HepG2 (cell line): ENCODE data around the gene ERLEC1. TPM values are rescaled to one million over a fixed set of nuclear protein-coding genes. Genes with fewer than 3 reads are reported as not detected.

ENCODE experiments used
- GZF1 ChIP-seq: sonication (generic); formaldehyde crosslinking; IDR thresholded peaks from 2 replicates; pipeline ENCODE4 v1.5.1; 2020; ENCODE audit warnings: mild to moderate bottlenecking, missing genetic modification reagents
- HNRNPLL ChIP-seq: fragments of 200-400 bp; formaldehyde crosslinking; IDR thresholded peaks from 2 replicates; pipeline ENCODE4 v1.6.1; 2017; ENCODE audit warnings: mild to moderate bottlenecking, low read depth, low read length; ENCODE audit not compliant: poor library complexity, severe bottlenecking
- PHB2 ChIP-seq: fragments of 450-650 bp; IDR thresholded peaks from 2 replicates; pipeline ENCODE4 v1.6.1; 2018; ENCODE audit not compliant: partially characterized antibody
- RARG ChIP-seq: sonication (generic); formaldehyde crosslinking; IDR thresholded peaks from 2 replicates; pipeline ENCODE4 v1.4.0; 2020; ENCODE audit warnings: low read depth, mild to moderate bottlenecking, missing genetic modification reagents
- SMAD1 ChIP-seq: sonication (generic); formaldehyde crosslinking; IDR thresholded peaks from 2 replicates; pipeline ENCODE4 v1.4.0; 2020; ENCODE audit warnings: missing genetic modification reagents, low read depth, mild to moderate bottlenecking, borderline replicate concordance
- SYNCRIP ChIP-seq: fragments of 200-400 bp; formaldehyde crosslinking; IDR thresholded peaks from 2 replicates; pipeline ENCODE4 v1.6.1; 2018; ENCODE audit warnings: mild to moderate bottlenecking, low read depth, low read length; ENCODE audit not compliant: insufficient read depth
- TGIF2 ChIP-seq: IDR thresholded peaks from 2 replicates; pipeline ENCODE4 v1.6.1; 2016; ENCODE audit warnings: control low read depth, missing compliant biosample characterization
- XRCC5 ChIP-seq: fragments of 200-400 bp; formaldehyde crosslinking; optimal IDR thresholded peaks from 2 replicates; pipeline ENCODE3; 2017; ENCODE audit warnings: mild to moderate bottlenecking, low read length
- ZNF274 ChIP-seq: sonication (generic); formaldehyde crosslinking; IDR thresholded peaks from 2 replicates; pipeline ENCODE4 v1.5.1; 2020; ENCODE audit warnings: mild to moderate bottlenecking, missing genetic modification reagents
- ZNF776 ChIP-seq: sonication (generic); formaldehyde crosslinking; IDR thresholded peaks from 2 replicates; pipeline ENCODE4 v1.4.0; 2020; ENCODE audit warnings: mild to moderate bottlenecking, missing genetic modification reagents
- ZNF839 ChIP-seq: sonication (generic); formaldehyde crosslinking; IDR thresholded peaks from 2 replicates; pipeline ENCODE4 v1.4.0; 2020; ENCODE audit warnings: missing genetic modification reagents, mild to moderate bottlenecking, borderline replicate concordance
- polyA plus RNA-seq, 8 experiments: library from polyadenylated mRNA; depleted of rRNA in 3 of 8; stranded (reverse) in 7 of 8; unstranded in 1 of 8; fragments of >200 nt; fragmentation: Illumina TruSeq in 4 of 8; extraction: Trizol in 4 of 8; gene quantifications; 2 replicates each; pipeline versions ENCODE4 v1.2.1 to v1.2.3, GENCODE V29; 2011 to 2016; ENCODE audit warnings: low read depth in 4 of 8, missing spikeins in 1 of 8, mixed read lengths in 1 of 8; ENCODE audit not compliant: insufficient read depth in 1 of 8
- total RNA-seq, 5 experiments: library from RNA; depleted of rRNA; stranded (reverse); fragments of >200 nt; fragmentation: Illumina TruSeq; extraction: Trizol; gene quantifications; 2 replicates each; pipeline ENCODE4 v1.2.3, GENCODE V29; 2016; ENCODE audit warnings: low read depth in 1 of 5
- TF ChIP-seq, protein P1 (sequence below): IDR thresholded peaks from 2 replicates; pipeline ENCODE4 v1.6.1; 2016; ENCODE audit warnings: low read depth
- TF ChIP-seq, protein P2 (sequence below): sonication (generic); formaldehyde crosslinking; IDR thresholded peaks from 2 replicates; pipeline ENCODE4 v1.4.0; 2020; ENCODE audit warnings: missing genetic modification reagents, borderline replicate concordance
- TF ChIP-seq, protein P3 (sequence below): sonication (generic); formaldehyde crosslinking; conservative IDR thresholded peaks from 2 replicates; pipeline ENCODE4 v1.8.0; 2022; ENCODE audit warnings: low read depth, missing genetic modification reagents
- TF ChIP-seq, protein P4 (sequence below): sonication (generic); formaldehyde crosslinking; IDR thresholded peaks from 2 replicates; pipeline ENCODE4 v1.5.1; 2020; ENCODE audit warnings: mild to moderate bottlenecking, moderate library complexity, missing genetic modification reagents
- TF ChIP-seq, protein P5 (sequence below), 2 experiments: sonication (generic) in 1 of 2; formaldehyde crosslinking in 1 of 2; IDR thresholded peaks; 2 replicates each; pipeline versions ENCODE4 v1.4.0 to v1.6.1; 2016 to 2020; ENCODE audit warnings: borderline replicate concordance in 1 of 2, low read depth in 1 of 2, mild to moderate bottlenecking in 1 of 2, missing genetic modification reagents in 1 of 2

Gene ERLEC1
- total and polyA plus RNA-seq, 2 of the 13 experiments (the other 11 are each of a cell fraction or from before 2014, with no cell fraction given), result 87.3 to 88.4 TPM

DNA sequence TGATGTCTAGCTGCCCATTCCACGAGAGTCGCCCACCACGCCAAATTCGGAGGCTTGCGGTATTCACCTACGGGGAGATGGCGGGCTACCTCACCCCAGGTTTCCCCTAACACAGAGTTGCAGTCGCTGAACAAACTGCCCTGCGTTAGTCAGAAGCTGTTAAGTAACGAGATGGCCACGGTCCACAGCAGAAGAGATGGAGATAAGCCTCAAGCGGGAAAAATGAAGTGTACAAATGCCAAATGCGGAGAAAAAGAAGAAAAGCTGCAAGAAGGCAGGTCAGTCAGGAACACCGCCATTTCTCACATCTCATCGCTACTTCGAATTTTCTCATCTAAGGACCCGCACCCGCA is 516 bp upstream of the ERLEC1 start (continued):
- TF ChIP-seq, protein P1, sequence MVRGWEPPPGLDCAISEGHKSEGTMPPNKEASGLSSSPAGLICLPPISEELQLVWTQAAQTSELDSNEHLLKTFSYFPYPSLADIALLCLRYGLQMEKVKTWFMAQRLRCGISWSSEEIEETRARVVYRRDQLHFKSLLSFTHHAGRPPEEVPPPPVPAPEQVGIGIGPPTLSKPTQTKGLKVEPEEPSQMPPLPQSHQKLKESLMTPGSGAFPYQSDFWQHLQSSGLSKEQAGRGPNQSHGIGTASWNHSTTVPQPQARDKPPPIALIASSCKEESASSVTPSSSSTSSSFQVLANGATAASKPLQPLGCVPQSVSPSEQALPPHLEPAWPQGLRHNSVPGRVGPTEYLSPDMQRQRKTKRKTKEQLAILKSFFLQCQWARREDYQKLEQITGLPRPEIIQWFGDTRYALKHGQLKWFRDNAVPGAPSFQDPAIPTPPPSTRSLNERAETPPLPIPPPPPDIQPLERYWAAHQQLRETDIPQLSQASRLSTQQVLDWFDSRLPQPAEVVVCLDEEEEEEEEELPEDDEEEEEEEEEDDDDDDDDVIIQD (CRISPR knock-in tag), result no peak
- TF ChIP-seq SYNCRIP, result no peak
- TF ChIP-seq, protein P2, sequence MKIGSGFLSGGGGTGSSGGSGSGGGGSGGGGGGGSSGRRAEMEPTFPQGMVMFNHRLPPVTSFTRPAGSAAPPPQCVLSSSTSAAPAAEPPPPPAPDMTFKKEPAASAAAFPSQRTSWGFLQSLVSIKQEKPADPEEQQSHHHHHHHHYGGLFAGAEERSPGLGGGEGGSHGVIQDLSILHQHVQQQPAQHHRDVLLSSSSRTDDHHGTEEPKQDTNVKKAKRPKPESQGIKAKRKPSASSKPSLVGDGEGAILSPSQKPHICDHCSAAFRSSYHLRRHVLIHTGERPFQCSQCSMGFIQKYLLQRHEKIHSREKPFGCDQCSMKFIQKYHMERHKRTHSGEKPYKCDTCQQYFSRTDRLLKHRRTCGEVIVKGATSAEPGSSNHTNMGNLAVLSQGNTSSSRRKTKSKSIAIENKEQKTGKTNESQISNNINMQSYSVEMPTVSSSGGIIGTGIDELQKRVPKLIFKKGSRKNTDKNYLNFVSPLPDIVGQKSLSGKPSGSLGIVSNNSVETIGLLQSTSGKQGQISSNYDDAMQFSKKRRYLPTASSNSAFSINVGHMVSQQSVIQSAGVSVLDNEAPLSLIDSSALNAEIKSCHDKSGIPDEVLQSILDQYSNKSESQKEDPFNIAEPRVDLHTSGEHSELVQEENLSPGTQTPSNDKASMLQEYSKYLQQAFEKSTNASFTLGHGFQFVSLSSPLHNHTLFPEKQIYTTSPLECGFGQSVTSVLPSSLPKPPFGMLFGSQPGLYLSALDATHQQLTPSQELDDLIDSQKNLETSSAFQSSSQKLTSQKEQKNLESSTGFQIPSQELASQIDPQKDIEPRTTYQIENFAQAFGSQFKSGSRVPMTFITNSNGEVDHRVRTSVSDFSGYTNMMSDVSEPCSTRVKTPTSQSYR (CRISPR knock-in tag), result no peak
- TF ChIP-seq, protein P3, sequence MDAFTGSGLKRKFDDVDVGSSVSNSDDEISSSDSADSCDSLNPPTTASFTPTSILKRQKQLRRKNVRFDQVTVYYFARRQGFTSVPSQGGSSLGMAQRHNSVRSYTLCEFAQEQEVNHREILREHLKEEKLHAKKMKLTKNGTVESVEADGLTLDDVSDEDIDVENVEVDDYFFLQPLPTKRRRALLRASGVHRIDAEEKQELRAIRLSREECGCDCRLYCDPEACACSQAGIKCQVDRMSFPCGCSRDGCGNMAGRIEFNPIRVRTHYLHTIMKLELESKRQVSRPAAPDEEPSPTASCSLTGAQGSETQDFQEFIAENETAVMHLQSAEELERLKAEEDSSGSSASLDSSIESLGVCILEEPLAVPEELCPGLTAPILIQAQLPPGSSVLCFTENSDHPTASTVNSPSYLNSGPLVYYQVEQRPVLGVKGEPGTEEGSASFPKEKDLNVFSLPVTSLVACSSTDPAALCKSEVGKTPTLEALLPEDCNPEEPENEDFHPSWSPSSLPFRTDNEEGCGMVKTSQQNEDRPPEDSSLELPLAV (CRISPR knock-in tag), result no peak
- no peak for TF ChIP-seq TGIF2
- no peak for TF ChIP-seq ZNF776 (CRISPR knock-in tag)
- peak; percentile 78 for TF ChIP-seq HNRNPLL
- TF ChIP-seq ZNF274 (CRISPR knock-in tag), result no peak
- TF ChIP-seq, protein P4, sequence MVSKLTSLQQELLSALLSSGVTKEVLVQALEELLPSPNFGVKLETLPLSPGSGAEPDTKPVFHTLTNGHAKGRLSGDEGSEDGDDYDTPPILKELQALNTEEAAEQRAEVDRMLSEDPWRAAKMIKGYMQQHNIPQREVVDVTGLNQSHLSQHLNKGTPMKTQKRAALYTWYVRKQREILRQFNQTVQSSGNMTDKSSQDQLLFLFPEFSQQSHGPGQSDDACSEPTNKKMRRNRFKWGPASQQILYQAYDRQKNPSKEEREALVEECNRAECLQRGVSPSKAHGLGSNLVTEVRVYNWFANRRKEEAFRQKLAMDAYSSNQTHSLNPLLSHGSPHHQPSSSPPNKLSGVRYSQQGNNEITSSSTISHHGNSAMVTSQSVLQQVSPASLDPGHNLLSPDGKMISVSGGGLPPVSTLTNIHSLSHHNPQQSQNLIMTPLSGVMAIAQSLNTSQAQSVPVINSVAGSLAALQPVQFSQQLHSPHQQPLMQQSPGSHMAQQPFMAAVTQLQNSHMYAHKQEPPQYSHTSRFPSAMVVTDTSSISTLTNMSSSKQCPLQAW (CRISPR knock-in tag), result no peak
- TF ChIP-seq RARG (CRISPR knock-in tag), result no peak
- TF ChIP-seq, protein P5, sequence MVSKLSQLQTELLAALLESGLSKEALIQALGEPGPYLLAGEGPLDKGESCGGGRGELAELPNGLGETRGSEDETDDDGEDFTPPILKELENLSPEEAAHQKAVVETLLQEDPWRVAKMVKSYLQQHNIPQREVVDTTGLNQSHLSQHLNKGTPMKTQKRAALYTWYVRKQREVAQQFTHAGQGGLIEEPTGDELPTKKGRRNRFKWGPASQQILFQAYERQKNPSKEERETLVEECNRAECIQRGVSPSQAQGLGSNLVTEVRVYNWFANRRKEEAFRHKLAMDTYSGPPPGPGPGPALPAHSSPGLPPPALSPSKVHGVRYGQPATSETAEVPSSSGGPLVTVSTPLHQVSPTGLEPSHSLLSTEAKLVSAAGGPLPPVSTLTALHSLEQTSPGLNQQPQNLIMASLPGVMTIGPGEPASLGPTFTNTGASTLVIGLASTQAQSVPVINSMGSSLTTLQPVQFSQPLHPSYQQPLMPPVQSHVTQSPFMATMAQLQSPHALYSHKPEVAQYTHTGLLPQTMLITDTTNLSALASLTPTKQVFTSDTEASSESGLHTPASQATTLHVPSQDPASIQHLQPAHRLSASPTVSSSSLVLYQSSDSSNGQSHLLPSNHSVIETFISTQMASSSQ (IDR thresholded peaks at IDR 0.05; ENCODE audit: low read depth), result no peak
- TF ChIP-seq, protein P5 (CRISPR knock-in tag; IDR thresholded peaks at IDR 0.05; ENCODE audit: borderline replicate concordance), result no peak
- no peak for TF ChIP-seq SMAD1 (CRISPR knock-in tag)
- no peak for TF ChIP-seq XRCC5
- TF ChIP-seq PHB2, result no peak
- TF ChIP-seq ZNF839 (CRISPR knock-in tag), result no peak
- TF ChIP-seq GZF1, result peak; percentile 43; the same call in 1 of the 2 replicates
